Testis (tissue), 5 donors: ENCODE results near the gene WNK1. TPM values are rescaled to one million over a fixed set of nuclear protein-coding genes. Genes with fewer than 3 reads are reported as not detected.
"Not testable (repeated sequence)": the region's sequence is repeated elsewhere in the genome, so short reads cannot be mapped to it uniquely, and the experiment has no call there.

ENCODE experiments used
- DNase-seq: peaks from one replicate; pipeline ENCODE4 v3.0.0-alpha.2; 2019
- H3K27ac ChIP-seq, 2 donors: fragments of 200-600 bp; sonication (generic); one replicate each; pipeline ENCODE4 v1.5.1; 2019
- H3K27me3 ChIP-seq: fragments of 200-600 bp; sonication (generic); one replicate; pipeline ENCODE4 v1.5.1; 2019
- H3K36me3 ChIP-seq: fragments of 200-600 bp; sonication (generic); one replicate; pipeline ENCODE4 v1.5.1; 2017; ENCODE audit warnings: low read depth; ENCODE audit errors: missing control alignments
- H3K4me1 ChIP-seq: fragments of 200-600 bp; sonication (generic); one replicate; pipeline ENCODE4 v1.5.1; 2019
- H3K4me3 ChIP-seq, 2 donors: fragments of 200-600 bp; sonication (generic); one replicate each; pipeline ENCODE4 v1.5.1; 2017 to 2019
- H3K9me3 ChIP-seq: fragments of 200-600 bp; sonication (generic); one replicate; pipeline ENCODE4 v1.5.1; 2017
- POLR2A ChIP-seq: fragments of 450-650 bp; IDR thresholded peaks from one replicate; pipeline ENCODE4 v1.6.1; 2017; ENCODE audit warnings: antibody characterized with exemption, mild to moderate bottlenecking, moderate library complexity
- WGBS, 2 donors: methylation state at CpG; one replicate each; pipeline ENCODE4 v1.1.5; 2018; 5-methylcytosine and 5-hydroxymethylcytosine counted together
- intact Hi-C: fragments of 100-400 bp; cut with DNase I; formaldehyde crosslinking; loops from one replicate; pipeline ENCODE4 v1.15.1; 2023; ENCODE audit warnings: low total_unique reads
- long read RNA-seq, 2 donors: transcript quantifications; one replicate each; lab custom pipeline, GENCODE V29; 2026
- polyA plus RNA-seq: library from polyadenylated mRNA; stranded (reverse); fragments of 350-450 nt; fragmentation: Illumina TruSeq; extraction: RNeasy Lipid Tissue Mini Kit (QIAGEN cat#74804); gene quantifications from one replicate; pipeline ENCODE4 v1.2.3, GENCODE V29; 2014; ENCODE audit warnings: low read depth, low replicate concordance; ENCODE audit not compliant: insufficient read depth
- total RNA-seq, 2 donors: library from RNA; depleted of rRNA; stranded (reverse); fragments of >200 nt; gene quantifications; one replicate each; pipeline ENCODE4 v1.2.3, GENCODE V29; 2016
- TF ChIP-seq, protein P1 (sequence below), 3 experiments: fragments of 450-650 bp in 2 of 3; fragments of 200-600 bp in 1 of 3; sonication (generic) in 1 of 3; IDR thresholded peaks; one replicate each; pipeline ENCODE4 v1.5.1; 2016 to 2019; ENCODE audit warnings: antibody characterized with exemption in 3 of 3, mild to moderate bottlenecking in 2 of 3, moderate library complexity in 1 of 3

WNK1 gene
- total RNA-seq (100 to 1,000 TPM; 259 to 276 TPM), polyA plus RNA-seq (152 TPM)
- long read RNA-seq, donor 1, partial matches to known transcripts, result 23 of 31 reads
- long read RNA-seq, donor 1, other reads (novel, unspliced or antisense), result 0 of 31 reads
- long read RNA-seq, donor 2, transcript WNK1-212 (2 exons, 874 nt), result major isoform, 5 of 71 reads
- long read RNA-seq, donor 2, partial matches to known transcripts, result 63 of 71 reads
- long read RNA-seq, donor 2, other reads (novel, unspliced or antisense), result 0 of 71 reads

- Histone ChIP-seq H3K36me3 (no peaks in the 10 kb centered on the region), H3K4me1 (peaks cover 5% of the 10 kb centered on the region), H3K4me3 (peak within 1 kb of the TSS; percentile 86 to 96), H3K27me3 (no peaks in the 10 kb centered on the region), H3K27ac (peak within 1 kb of the TSS; percentile 96 to 99), H3K9me3 (no peaks in the 10 kb centered on the region)
- peak; percentile 99 for DNase-seq
- TF ChIP-seq, protein P1, sequence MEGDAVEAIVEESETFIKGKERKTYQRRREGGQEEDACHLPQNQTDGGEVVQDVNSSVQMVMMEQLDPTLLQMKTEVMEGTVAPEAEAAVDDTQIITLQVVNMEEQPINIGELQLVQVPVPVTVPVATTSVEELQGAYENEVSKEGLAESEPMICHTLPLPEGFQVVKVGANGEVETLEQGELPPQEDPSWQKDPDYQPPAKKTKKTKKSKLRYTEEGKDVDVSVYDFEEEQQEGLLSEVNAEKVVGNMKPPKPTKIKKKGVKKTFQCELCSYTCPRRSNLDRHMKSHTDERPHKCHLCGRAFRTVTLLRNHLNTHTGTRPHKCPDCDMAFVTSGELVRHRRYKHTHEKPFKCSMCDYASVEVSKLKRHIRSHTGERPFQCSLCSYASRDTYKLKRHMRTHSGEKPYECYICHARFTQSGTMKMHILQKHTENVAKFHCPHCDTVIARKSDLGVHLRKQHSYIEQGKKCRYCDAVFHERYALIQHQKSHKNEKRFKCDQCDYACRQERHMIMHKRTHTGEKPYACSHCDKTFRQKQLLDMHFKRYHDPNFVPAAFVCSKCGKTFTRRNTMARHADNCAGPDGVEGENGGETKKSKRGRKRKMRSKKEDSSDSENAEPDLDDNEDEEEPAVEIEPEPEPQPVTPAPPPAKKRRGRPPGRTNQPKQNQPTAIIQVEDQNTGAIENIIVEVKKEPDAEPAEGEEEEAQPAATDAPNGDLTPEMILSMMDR (IDR thresholded peaks at IDR 0.05), result no peak
- peak; percentile 49 for TF ChIP-seq POLR2A
- intact Hi-C loops, result loop anchor here (5.0 to 10.0 kb wide), 2 partner anchors 107 to 175 kb away; no protein-coding TSS in a partner anchor
- WGBS, 2 donors, result 1% methylated on average over 15 to 41 of the region's 41 CpGs
Observed at GRCh38 chr12:751999-752694, at the start of gene WNK1. Gene WNK1 (plus strand): TSS chr12:752579. CDS start chr12:753566, 987 bp downstream.

DNA sequence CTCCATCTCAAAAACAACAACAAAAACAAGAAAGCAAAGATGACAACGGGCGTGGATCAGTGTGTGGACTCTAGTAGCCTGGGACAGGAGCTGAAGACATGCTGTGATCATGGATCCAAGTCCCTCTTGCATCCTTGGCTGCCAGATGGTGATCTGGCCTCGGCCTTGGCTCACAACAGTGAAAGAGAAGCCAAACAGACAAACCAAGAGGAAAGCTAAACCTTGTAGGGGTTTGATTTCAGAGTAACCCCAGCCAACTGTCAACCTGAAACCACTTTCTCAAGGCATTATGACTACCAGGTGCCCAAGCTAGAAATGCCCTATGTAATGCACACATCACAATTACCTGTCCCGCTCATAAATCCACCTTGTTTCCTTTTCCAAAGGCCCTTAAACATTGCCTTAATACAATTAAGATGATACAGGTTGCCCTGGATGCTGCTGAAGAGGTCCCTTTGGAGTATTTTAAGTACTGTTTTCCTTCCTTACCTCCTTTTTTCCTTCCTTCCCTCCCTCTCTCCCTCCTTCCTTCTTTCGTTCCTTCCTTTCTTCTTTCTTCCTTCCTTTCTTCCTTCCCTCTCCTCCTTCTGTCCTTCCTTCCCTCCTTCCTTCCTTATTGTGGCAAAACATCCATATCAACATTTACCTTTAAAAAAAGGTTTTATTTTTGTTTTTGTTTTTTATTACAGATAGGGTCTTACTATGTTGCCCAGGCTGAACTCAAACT is 47.7 kb upstream of the WNK1 start:
- Histone ChIP-seq H3K27ac (no peak overlapping the region), H3K9me3 (no peaks in the 10 kb centered on the region), H3K4me1 (no peaks in the 10 kb centered on the region), H3K36me3 (no peaks in the 10 kb centered on the region), H3K27me3 (no peaks in the 10 kb centered on the region), H3K4me3 (no peak overlapping the region)
- no peak for DNase-seq
- intact Hi-C loops, result no loop called here
- TF ChIP-seq, protein P1 (IDR thresholded peaks at IDR 0.05), result no peak
- no peak for TF ChIP-seq POLR2A
- WGBS, 2 donors, result 73 to 74% methylated on average over 5 of the region's 5 CpGs

GRCh38 chr12:708084-708483 is 44.3 kb upstream of the WNK1 start:
- H3K27me3 ChIP-seq, intact Hi-C loops: not testable (repeated sequence)
- WGBS, 2 donors, result 50 to 87% methylated on average over 2 to 3 of the region's 3 CpGs

DNA sequence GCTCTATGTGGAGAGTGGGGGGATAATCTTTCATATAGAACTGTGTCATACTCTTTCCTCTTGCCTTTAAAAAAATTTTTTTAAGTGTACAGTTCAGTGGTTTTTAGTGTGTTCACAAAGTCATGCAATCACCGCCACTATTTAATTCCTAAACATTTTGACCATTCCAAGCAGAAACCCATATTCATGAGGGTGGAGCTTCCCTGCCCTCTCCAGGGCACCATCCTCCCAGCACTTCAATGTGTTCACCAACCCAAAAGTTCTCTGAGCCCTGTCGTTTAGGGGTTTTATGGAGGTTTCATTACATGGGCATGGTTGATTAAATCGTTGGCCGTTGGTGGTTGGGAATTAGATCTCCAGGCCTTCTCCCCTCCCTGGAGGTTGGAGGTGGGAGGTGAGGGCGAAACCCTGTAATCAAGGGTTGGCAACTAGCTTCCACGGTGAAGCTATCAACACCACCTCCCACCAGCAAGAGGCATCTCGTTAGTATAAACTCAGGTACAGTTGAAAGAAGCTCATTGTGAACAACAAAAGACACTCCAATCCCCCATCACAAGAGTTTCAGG is 42.8 kb upstream of the WNK1 start:
- 73 to 79% methylated on average over 7 of the region's 7 CpGs for WGBS, 2 donors

More at GRCh38 chr12:708084-708483, 44.3 kb upstream of the WNK1 start:
- H3K4me3 ChIP-seq, H3K36me3 ChIP-seq, H3K4me1 ChIP-seq, H3K27ac ChIP-seq, DNase-seq, H3K9me3 ChIP-seq: not testable (repeated sequence)

More for the DNA sequence above, 42.8 kb upstream of the WNK1 start:
- H3K4me3 ChIP-seq, result no peak overlapping the region
- H3K27me3 ChIP-seq, result no peaks in the 10 kb centered on the region
- H3K9me3 ChIP-seq, result no peaks in the 10 kb centered on the region
- intact Hi-C loops, result no loop called here
- TF ChIP-seq, protein P1 (IDR thresholded peaks at IDR 0.05), result no peak
- TF ChIP-seq POLR2A, result no peak
- DNase-seq, result no peak
- no peak overlapping the region for H3K27ac ChIP-seq
- H3K36me3 ChIP-seq, result no peaks in the 10 kb centered on the region
- H3K4me1 ChIP-seq, result no peaks in the 10 kb centered on the region
